HL-60 (cell line): ENCODE measurements around the gene NTN1.
"Not testable (repeated sequence)": the region's sequence is repeated elsewhere in the genome, so short reads cannot be mapped to it uniquely, and the experiment has no call there.

ENCODE experiments used
- DNase-seq, 2 experiments: peaks; one replicate each; pipeline ENCODE4 v3.0.0-alpha.2; 2010 to 2020; ENCODE audit warnings: low read depth in 1 of 2, low spot score in 1 of 2
- H3K27ac ChIP-seq: fragments of 250-450 bp; sonication (Bioruptor Pico); replicated peaks from 2 replicates; pipeline ENCODE4 v1.5.1; 2020; ENCODE audit warnings: mild to moderate bottlenecking, moderate library complexity
- H3K27me3 ChIP-seq: fragments of 250-450 bp; sonication (Bioruptor Pico); 2 replicates; pipeline ENCODE4 v1.5.1; 2021; ENCODE audit warnings: mild to moderate bottlenecking, moderate library complexity; ENCODE audit not compliant: insufficient read depth, poor library complexity, severe bottlenecking
- H3K4me3 ChIP-seq: replicated peaks from 2 replicates; pipeline ENCODE4 v1.5.1; 2011; ENCODE audit warnings: mild to moderate bottlenecking, control low read depth, low read length; ENCODE audit not compliant: insufficient read depth
- CTCF ChIP-seq: IDR thresholded peaks from one replicate; pipeline ENCODE4 v1.5.1; 2011; ENCODE audit warnings: low read length, control low read depth, inconsistent platforms; ENCODE audit not compliant: insufficient read depth
- GABPA ChIP-seq: IDR thresholded peaks from 2 replicates; pipeline ENCODE4 v1.6.1; 2012; ENCODE audit warnings: low read depth
- POLR2AphosphoS5 ChIP-seq: IDR thresholded peaks from 2 replicates; pipeline ENCODE4 v1.6.1; 2012; ENCODE audit warnings: low read depth
- SPI1 ChIP-seq: IDR thresholded peaks from 2 replicates; pipeline ENCODE4 v1.6.1; 2012; ENCODE audit warnings: low read depth, mild to moderate bottlenecking, borderline replicate concordance
- TF ChIP-seq, protein P1 (sequence below): IDR thresholded peaks from 2 replicates; pipeline ENCODE4 v1.6.1; 2012; ENCODE audit warnings: low read depth; ENCODE audit not compliant: insufficient replicate concordance

Gene NTN1

DNA sequence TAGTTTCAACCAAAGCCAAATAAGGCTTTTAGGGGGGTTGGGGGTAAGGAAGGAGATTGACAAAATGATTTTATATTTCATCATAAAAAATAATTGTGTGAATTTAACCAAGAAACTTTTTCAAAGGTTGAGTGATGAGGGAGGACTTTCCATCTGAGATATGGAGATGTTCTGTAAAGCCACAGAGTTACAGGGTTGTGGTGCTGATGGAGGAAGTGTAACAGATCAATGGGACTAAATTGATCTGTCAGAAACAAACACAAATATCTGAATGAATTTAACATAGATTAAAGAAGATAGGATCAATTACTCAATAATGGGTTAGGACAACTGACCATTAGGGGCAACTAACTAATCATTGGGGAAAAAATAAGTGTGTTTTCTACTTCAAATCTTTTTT lies 41.6 kb upstream of the NTN1 start:
- Histone ChIP-seq H3K27me3 (no peaks in the 10 kb centered on the region), H3K4me3 (no peak overlapping the region), H3K27ac (no peak overlapping the region)
- DNase-seq, result no peak
- TF ChIP-seq POLR2AphosphoS5, result no peak

GRCh38 chr17:8981443-8981842 lies 39.9 kb upstream of the NTN1 start:
- no peak overlapping the region for H3K4me3 ChIP-seq
- H3K27me3 ChIP-seq, result no peaks in the 10 kb centered on the region
- DNase-seq, result no peak
- TF ChIP-seq, protein P1, sequence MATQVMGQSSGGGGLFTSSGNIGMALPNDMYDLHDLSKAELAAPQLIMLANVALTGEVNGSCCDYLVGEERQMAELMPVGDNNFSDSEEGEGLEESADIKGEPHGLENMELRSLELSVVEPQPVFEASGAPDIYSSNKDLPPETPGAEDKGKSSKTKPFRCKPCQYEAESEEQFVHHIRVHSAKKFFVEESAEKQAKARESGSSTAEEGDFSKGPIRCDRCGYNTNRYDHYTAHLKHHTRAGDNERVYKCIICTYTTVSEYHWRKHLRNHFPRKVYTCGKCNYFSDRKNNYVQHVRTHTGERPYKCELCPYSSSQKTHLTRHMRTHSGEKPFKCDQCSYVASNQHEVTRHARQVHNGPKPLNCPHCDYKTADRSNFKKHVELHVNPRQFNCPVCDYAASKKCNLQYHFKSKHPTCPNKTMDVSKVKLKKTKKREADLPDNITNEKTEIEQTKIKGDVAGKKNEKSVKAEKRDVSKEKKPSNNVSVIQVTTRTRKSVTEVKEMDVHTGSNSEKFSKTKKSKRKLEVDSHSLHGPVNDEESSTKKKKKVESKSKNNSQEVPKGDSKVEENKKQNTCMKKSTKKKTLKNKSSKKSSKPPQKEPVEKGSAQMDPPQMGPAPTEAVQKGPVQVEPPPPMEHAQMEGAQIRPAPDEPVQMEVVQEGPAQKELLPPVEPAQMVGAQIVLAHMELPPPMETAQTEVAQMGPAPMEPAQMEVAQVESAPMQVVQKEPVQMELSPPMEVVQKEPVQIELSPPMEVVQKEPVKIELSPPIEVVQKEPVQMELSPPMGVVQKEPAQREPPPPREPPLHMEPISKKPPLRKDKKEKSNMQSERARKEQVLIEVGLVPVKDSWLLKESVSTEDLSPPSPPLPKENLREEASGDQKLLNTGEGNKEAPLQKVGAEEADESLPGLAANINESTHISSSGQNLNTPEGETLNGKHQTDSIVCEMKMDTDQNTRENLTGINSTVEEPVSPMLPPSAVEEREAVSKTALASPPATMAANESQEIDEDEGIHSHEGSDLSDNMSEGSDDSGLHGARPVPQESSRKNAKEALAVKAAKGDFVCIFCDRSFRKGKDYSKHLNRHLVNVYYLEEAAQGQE, result no peak
- TF ChIP-seq CTCF, result no peak
- no peak for TF ChIP-seq POLR2AphosphoS5
- TF ChIP-seq SPI1, result no peak
- no peak for TF ChIP-seq GABPA
- no peak overlapping the region for H3K27ac ChIP-seq

GRCh38 chr17:8984225-8984624 lies 37.1 kb upstream of the NTN1 start:
- not testable (repeated sequence) for H3K4me3 ChIP-seq, DNase-seq, H3K27me3 ChIP-seq, H3K27ac ChIP-seq

DNA sequence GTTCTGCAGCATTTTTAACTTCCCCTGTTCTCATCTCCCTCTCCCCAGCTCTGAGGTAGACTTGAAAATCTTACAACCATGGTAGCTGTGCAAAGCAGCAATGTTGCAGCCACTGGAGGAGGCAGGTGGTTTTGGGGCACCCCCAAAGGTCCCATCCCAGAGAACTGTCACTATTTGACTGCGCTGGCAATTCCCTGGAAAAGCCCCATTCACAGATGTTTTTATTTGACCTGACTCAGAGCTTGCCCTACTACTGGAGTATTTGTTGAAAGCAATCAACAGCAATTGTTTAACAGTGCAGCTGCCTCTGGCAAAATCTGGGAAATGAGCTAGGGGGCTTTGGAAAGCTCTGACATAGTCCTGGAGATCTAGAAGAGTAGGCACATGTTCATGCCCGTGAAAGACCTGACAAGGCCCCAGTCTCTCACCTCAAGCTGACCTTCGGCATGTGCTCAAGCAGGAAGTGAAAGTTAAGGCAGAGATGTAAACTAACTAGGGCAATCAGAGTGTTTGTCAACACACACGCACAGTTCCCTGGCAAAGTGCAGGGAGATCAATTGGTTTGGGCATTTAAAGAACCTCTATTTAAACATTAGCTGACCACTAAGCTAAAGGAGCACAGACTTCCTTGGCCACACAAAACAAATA lies 36.1 kb upstream of the NTN1 start:
- DNase-seq, result no peak
- TF ChIP-seq CTCF, result no peak
- TF ChIP-seq, protein P1, result no peak

GRCh38 chr17:8986295-8986694 lies 35.0 kb upstream of the NTN1 start:
- Histone ChIP-seq H3K4me3 (no peak overlapping the region), H3K27ac (no peak overlapping the region), H3K27me3 (no peaks in the 10 kb centered on the region)
- no peak for DNase-seq
- TF ChIP-seq POLR2AphosphoS5 (no peak), GABPA (no peak), CTCF (no peak)

More for the DNA sequence above, 36.1 kb upstream of the NTN1 start:
- no peaks in the 10 kb centered on the region for H3K27me3 ChIP-seq
- H3K4me3 ChIP-seq, result no peak overlapping the region
- no peak overlapping the region for H3K27ac ChIP-seq

- H3K27ac ChIP-seq, DNase-seq, H3K27me3 ChIP-seq, H3K4me3 ChIP-seq: not testable (repeated sequence)
Observed at GRCh38 chr17:8988263-8988935, 32.9 kb upstream of the NTN1 start.
